Activated CD8-positive, alpha-beta memory T cell treated with anti-CD3 and anti-CD28 coated beads for 48 hours (primary cell): ENCODE measurements around the gene FRMD4B.

Experiments
- DNase-seq, 3 experiments: peaks; one replicate each; pipeline ENCODE4 v3.0.0-alpha.2; 2020; ENCODE audit warnings: low read depth in 2 of 3, low spot score in 2 of 3

Gene FRMD4B

GRCh38 chr3:69209413-69209812 is 176.5 kb downstream of the FRMD4B start:
- DNase-seq, result no peak

GRCh38 chr3:69207031-69207430 is 178.9 kb downstream of the FRMD4B start:
- DNase-seq, result no peak

GRCh38 chr3:69205385-69205784 is 180.5 kb downstream of the FRMD4B start:
- no peak for DNase-seq

- DNase-seq, result no peak
These were observed 181.5 kb downstream of the FRMD4B start for GRCh38 chr3:69204315-69204957.

GRCh38 chr3:69203631-69204314 is 182.1 kb downstream of the FRMD4B start:
- DNase-seq, result no peak

- DNase-seq, result no peak
These were observed 184.2 kb downstream of the FRMD4B start for GRCh38 chr3:69201658-69202057.

GRCh38 chr3:69200384-69201068 is 185.4 kb downstream of the FRMD4B start:
- DNase-seq, result no peak

GRCh38 chr3:69199942-69200341 is 185.9 kb downstream of the FRMD4B start:
- DNase-seq, result no peak

- DNase-seq, result no peak
These were observed 187.9 kb downstream of the FRMD4B start for GRCh38 chr3:69197922-69198530.

GRCh38 chr3:69197455-69197854 is 188.4 kb downstream of the FRMD4B start:
- no peak for DNase-seq

- DNase-seq, result no peak
These were observed 189.0 kb downstream of the FRMD4B start for GRCh38 chr3:69196876-69197275.

- DNase-seq, result no peak
These were observed 191.3 kb downstream of the FRMD4B start for GRCh38 chr3:69194431-69195165.

GRCh38 chr3:69193749-69194148 is 192.1 kb downstream of the FRMD4B start:
- DNase-seq, result no peak

- no peak for DNase-seq
These were observed 194.4 kb downstream of the FRMD4B start for GRCh38 chr3:69191516-69191915.

GRCh38 chr3:69189487-69189886 is 196.4 kb downstream of the FRMD4B start:
- no peak for DNase-seq

GRCh38 chr3:69186575-69187093 is 199.3 kb downstream of the FRMD4B start:
- DNase-seq, result no peak

GRCh38 chr3:69182588-69183316 is 203.1 kb downstream of the FRMD4B start:
- no peak for DNase-seq

GRCh38 chr3:69181592-69182211 is 204.2 kb downstream of the FRMD4B start:
- DNase-seq, result no peak

- no peak for DNase-seq
These were observed 204.9 kb downstream of the FRMD4B start for GRCh38 chr3:69180869-69181591.
